ENCODE results near the gene CRYBG2. TPM values are rescaled to one million over a fixed set of nuclear protein-coding genes. Genes with fewer than 3 reads are reported as not detected.
"Not testable (repeated sequence)": the region's sequence is repeated elsewhere in the genome, so short reads cannot be mapped to it uniquely, and the experiment has no call there.

Gene CRYBG2
- total RNA-seq, 1 donor from 2014 or later, result 3.0 TPM

DNA sequence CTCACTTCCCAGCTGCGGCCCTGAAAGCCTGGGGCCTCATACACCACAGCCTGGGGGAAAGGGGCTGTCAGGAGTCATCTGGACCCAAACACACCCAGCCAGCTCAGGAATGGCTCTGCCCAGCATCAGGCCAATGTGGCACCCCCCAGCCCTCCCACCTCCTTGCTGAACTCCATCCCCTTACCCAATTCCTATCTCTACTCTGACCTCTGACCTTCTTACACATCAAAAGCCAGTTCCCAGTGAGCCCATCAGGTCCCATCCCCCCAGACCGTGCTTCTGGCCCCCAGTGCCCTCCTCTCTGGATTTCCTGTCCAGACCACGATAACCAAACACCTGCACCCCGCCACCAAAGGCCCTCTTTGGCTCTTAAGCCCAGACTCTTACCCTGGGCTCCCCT is 16.3 kb downstream of the CRYBG2 start:
- no peak for DNase-seq (ENCODE audit: low spot score)
- no peak overlapping the region for H2AFZ ChIP-seq (replicated peaks)
- H3K9me3 ChIP-seq (ENCODE audit: low read depth), result no peaks in the 10 kb centered on the region
- no peaks in the 10 kb centered on the region for H3K27me3 ChIP-seq
- Mint-ChIP-seq H3K4me1 (peaks cover 43% of the 10 kb centered on the region), H3K27ac (no peak overlapping the region), H3K36me3 (no peaks in the 10 kb centered on the region), H3K4me3 (peak overlapping the region; percentile 77), H3K9me3 (no peaks in the 10 kb centered on the region), H3K27me3 (ENCODE audit: insufficient read depth, low read depth) (peaks cover 9% of the 10 kb centered on the region)
- peak overlapping the region; percentile 28 for H3K4me2 ChIP-seq
- H3K4me3 ChIP-seq, result no peak overlapping the region
- no peaks in the 10 kb centered on the region for H3K36me3 ChIP-seq
- H3K79me2 ChIP-seq (ENCODE audit: low read depth), result peaks cover 10% of the 10 kb centered on the region
- no peak overlapping the region for H3K27ac ChIP-seq
- TF ChIP-seq EZH2 (IDR thresholded peaks at IDR 0.05) (no peak), EZH2phosphoT487 (IDR thresholded peaks at IDR 0.05) (no peak)
- TF ChIP-seq, protein P1, sequence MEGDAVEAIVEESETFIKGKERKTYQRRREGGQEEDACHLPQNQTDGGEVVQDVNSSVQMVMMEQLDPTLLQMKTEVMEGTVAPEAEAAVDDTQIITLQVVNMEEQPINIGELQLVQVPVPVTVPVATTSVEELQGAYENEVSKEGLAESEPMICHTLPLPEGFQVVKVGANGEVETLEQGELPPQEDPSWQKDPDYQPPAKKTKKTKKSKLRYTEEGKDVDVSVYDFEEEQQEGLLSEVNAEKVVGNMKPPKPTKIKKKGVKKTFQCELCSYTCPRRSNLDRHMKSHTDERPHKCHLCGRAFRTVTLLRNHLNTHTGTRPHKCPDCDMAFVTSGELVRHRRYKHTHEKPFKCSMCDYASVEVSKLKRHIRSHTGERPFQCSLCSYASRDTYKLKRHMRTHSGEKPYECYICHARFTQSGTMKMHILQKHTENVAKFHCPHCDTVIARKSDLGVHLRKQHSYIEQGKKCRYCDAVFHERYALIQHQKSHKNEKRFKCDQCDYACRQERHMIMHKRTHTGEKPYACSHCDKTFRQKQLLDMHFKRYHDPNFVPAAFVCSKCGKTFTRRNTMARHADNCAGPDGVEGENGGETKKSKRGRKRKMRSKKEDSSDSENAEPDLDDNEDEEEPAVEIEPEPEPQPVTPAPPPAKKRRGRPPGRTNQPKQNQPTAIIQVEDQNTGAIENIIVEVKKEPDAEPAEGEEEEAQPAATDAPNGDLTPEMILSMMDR (IDR thresholded peaks at IDR 0.05), result no peak
- H3K9ac ChIP-seq, result no peak overlapping the region
- no peaks in the 10 kb centered on the region for H4K20me1 ChIP-seq (ENCODE audit: low read depth)
- peaks cover 22% of the 10 kb centered on the region for H3F3A ChIP-seq (ENCODE audit: low read depth)
- peaks cover 29% of the 10 kb centered on the region for H3K4me1 ChIP-seq

DNA sequence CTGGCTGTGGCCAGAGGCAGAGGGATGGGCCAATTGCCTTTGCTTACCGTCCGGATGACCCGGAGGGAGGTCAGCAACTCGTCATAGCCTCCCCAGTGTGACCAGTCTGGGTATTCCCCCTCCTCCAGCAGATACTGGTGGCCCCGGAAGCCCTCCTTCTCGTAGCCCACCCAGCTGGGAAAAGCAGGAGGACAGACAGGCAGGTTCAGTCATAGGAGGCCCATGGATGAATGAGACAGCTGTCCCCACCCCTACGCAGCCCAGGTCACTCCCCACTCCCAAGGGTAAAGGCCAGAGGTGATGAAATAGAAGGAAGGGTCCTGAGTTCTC is 16.8 kb downstream of the CRYBG2 start:
- H3K4me1 ChIP-seq, result peaks cover 29% of the 10 kb centered on the region
- peaks cover 9% of the 10 kb centered on the region for H3K27me3 Mint-ChIP-seq (ENCODE audit: insufficient read depth, low read depth)
- no peak overlapping the region for H3K4me3 ChIP-seq
- no peak overlapping the region for H3K27ac ChIP-seq
- peak overlapping the region; percentile 77 for H3K4me3 Mint-ChIP-seq
- H3K9ac ChIP-seq, result no peak overlapping the region
- H2AFZ ChIP-seq (replicated peaks), result no peak overlapping the region
- H3K27me3 ChIP-seq, result no peaks in the 10 kb centered on the region
- peaks cover 10% of the 10 kb centered on the region for H3K79me2 ChIP-seq (ENCODE audit: low read depth)
- no peak overlapping the region for H3K27ac Mint-ChIP-seq
- H3K36me3 ChIP-seq, result no peaks in the 10 kb centered on the region
- H3K4me1 Mint-ChIP-seq, result peaks cover 43% of the 10 kb centered on the region
- no peaks in the 10 kb centered on the region for H3K9me3 ChIP-seq (ENCODE audit: low read depth)
- H3F3A ChIP-seq (ENCODE audit: low read depth), result peaks cover 22% of the 10 kb centered on the region
- H4K20me1 ChIP-seq (ENCODE audit: low read depth), result no peaks in the 10 kb centered on the region
- no peaks in the 10 kb centered on the region for H3K9me3 Mint-ChIP-seq
- no peaks in the 10 kb centered on the region for H3K36me3 Mint-ChIP-seq
- peak overlapping the region; percentile 28 for H3K4me2 ChIP-seq
- DNase-seq (ENCODE audit: low spot score), result no peak
- no peak for TF ChIP-seq EZH2phosphoT487 (IDR thresholded peaks at IDR 0.05)

DNA sequence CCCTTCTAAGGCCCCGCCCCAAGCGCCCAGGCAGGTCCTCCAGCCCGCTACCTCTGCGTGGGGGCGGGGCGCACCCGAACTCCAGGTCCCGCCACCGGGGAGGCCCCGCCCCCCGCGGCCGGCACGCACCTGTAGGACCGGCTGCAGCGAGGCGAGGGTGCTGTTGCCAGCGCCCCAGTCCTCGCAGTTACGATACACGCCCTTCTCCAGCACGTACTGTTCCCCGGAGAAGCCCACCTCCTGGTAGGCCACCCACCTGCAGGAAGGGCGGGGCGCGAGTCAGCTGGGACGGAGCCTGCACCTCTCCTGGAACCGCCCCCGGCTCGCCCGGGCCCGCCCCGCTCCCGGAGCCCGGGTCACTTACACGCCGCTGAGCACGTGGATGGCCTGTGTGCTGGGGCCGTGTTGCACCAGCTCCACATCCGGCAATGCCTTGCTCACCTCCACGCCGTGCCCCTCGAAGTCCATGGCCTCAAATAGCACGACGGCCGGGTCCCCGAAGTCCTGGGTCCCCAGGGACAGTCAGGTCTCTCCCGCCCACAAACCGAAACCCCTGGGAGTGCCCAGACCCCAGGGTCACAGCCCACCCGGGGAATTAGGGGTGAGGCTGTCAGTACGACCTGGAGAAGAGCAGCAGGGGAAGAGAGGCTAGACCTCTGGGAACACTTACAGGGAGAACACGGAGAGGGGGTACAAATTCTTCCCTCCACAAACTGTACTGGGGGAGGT is 17.3 kb downstream of the CRYBG2 start:
- H3K27me3 Mint-ChIP-seq (ENCODE audit: insufficient read depth, low read depth), result peaks cover 9% of the 10 kb centered on the region
- H3K9me3 ChIP-seq (ENCODE audit: low read depth), result no peaks in the 10 kb centered on the region
- DNase-seq (ENCODE audit: low spot score), result peak; percentile 91
- no peaks in the 10 kb centered on the region for H4K20me1 ChIP-seq (ENCODE audit: low read depth)
- H3K27ac ChIP-seq, result no peak overlapping the region
- H3K79me2 ChIP-seq (ENCODE audit: low read depth), result peaks cover 10% of the 10 kb centered on the region
- no peaks in the 10 kb centered on the region for H3K27me3 ChIP-seq
- no peaks in the 10 kb centered on the region for H3K9me3 Mint-ChIP-seq
- H3K9ac ChIP-seq, result no peak overlapping the region
- H3K27ac Mint-ChIP-seq, result no peak overlapping the region
- peaks cover 22% of the 10 kb centered on the region for H3F3A ChIP-seq (ENCODE audit: low read depth)
- peak overlapping the region; percentile 67 for H3K4me3 ChIP-seq
- no peak for TF ChIP-seq EZH2phosphoT487 (IDR thresholded peaks at IDR 0.05)
- no peak for TF ChIP-seq EZH2 (IDR thresholded peaks at IDR 0.05)
- TF ChIP-seq, protein P1 (IDR thresholded peaks at IDR 0.05), result no peak
- H2AFZ ChIP-seq (replicated peaks), result peak overlapping the region; percentile 68
- no peaks in the 10 kb centered on the region for H3K36me3 ChIP-seq
- peak overlapping the region; percentile 93 for H3K4me3 Mint-ChIP-seq
- H3K4me2 ChIP-seq, result peak overlapping the region; percentile 86
- H3K36me3 Mint-ChIP-seq, result no peaks in the 10 kb centered on the region
- H3K4me1 Mint-ChIP-seq, result peaks cover 38% of the 10 kb centered on the region
- peaks cover 29% of the 10 kb centered on the region for H3K4me1 ChIP-seq

DNA sequence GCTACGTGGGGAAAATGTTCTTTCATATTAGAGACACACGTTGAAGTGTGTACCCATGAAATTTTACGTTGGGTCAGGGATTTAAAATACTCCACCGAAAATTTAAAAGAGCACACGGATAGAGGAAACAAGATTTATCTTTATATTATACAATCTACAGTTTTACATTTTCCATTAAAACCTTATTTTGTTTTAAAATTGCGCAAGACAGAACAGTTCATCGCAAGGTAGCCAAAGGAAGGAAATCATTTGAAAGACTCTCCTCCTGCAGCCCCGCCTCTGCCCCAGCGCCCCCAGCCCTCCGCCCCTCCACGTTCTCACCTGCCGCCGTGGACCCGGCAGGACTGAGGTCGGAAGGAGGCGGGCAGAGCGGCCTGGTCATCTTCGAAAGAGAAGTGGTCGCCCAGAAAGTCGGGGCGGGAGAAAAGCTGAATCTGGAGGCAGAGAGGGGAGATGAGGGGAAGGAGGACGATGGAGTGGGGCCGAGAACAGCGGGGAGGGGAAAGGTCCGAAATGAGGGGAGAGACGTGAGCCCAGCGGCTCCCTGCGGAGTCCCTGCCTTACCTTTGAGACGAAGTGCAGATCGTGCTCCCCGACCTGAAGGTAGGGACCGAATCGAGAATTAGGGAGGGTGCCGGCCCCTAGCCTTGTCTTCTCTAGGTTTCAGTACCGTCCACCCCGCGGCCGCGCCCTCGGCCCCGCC is 18.0 kb downstream of the CRYBG2 start:
- Mint-ChIP-seq H3K9me3 (no peaks in the 10 kb centered on the region), H3K4me3 (peak overlapping the region; percentile 93), H3K36me3 (no peaks in the 10 kb centered on the region), H3K27ac (no peak overlapping the region), H3K27me3 (ENCODE audit: insufficient read depth, low read depth) (peaks cover 9% of the 10 kb centered on the region), H3K4me1 (peaks cover 38% of the 10 kb centered on the region)
- peaks cover 29% of the 10 kb centered on the region for H3K4me1 ChIP-seq
- peak overlapping the region; percentile 68 for H2AFZ ChIP-seq (replicated peaks)
- no peaks in the 10 kb centered on the region for H3K9me3 ChIP-seq (ENCODE audit: low read depth)
- peak overlapping the region; percentile 86 for H3K4me2 ChIP-seq
- peak overlapping the region; percentile 67 for H3K4me3 ChIP-seq
- no peak overlapping the region for H3K9ac ChIP-seq
- DNase-seq (ENCODE audit: low spot score), result peak; percentile 68
- peaks cover 10% of the 10 kb centered on the region for H3K79me2 ChIP-seq (ENCODE audit: low read depth)
- H3F3A ChIP-seq (ENCODE audit: low read depth), result peaks cover 22% of the 10 kb centered on the region
- no peaks in the 10 kb centered on the region for H3K27me3 ChIP-seq
- no peaks in the 10 kb centered on the region for H3K36me3 ChIP-seq
- TF ChIP-seq, protein P1 (IDR thresholded peaks at IDR 0.05), result no peak
- no peak for TF ChIP-seq EZH2phosphoT487 (IDR thresholded peaks at IDR 0.05)
- no peak for TF ChIP-seq EZH2 (IDR thresholded peaks at IDR 0.05)
- no peak overlapping the region for H3K27ac ChIP-seq
- no peaks in the 10 kb centered on the region for H4K20me1 ChIP-seq (ENCODE audit: low read depth)

DNA sequence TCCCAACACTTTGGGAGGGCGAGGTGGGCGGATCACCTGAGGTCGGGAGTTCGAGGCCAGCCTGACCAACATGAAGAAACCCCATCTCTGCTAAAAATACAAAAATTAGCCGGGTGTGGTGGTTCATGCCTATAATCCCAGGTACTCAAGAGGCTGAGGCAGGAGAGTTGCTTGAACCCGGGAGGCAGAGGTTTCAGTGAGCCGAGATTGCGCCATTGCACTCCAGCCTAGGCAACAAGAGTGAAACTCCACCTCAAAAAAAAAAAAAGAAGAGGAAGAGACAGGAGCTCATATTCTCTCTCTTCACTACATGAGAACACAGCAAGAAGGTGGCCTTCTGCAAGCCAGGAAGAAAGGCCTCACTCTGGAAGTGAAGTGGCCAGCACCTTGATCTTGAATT is 20.6 kb downstream of the CRYBG2 start:
- H3K4me1 Mint-ChIP-seq, result peaks cover 25% of the 10 kb centered on the region
- Histone ChIP-seq H3F3A (ENCODE audit: low read depth) (peaks cover 19% of the 10 kb centered on the region), H3K4me1 (peaks cover 28% of the 10 kb centered on the region)
- H3K9ac ChIP-seq; H3K36me3 Mint-ChIP-seq; H3K36me3 ChIP-seq; H3K27me3 Mint-ChIP-seq (ENCODE audit: insufficient read depth, low read depth); H3K4me2 ChIP-seq; H3K79me2 ChIP-seq (ENCODE audit: low read depth); H4K20me1 ChIP-seq (ENCODE audit: low read depth); DNase-seq (ENCODE audit: low spot score); H3K9me3 ChIP-seq (ENCODE audit: low read depth); H3K27ac ChIP-seq; H3K4me3 ChIP-seq; H3K9me3 Mint-ChIP-seq; H3K27me3 ChIP-seq; H2AFZ ChIP-seq (replicated peaks); H3K4me3 Mint-ChIP-seq; H3K27ac Mint-ChIP-seq: not testable (repeated sequence)

Data from neural progenitor cell (in vitro differentiated cells).